T47D (cell line): Measurements from ENCODE around the gene WNT9B.
"Not testable (repeated sequence)": the region's sequence is repeated elsewhere in the genome, so short reads cannot be mapped to it uniquely, and the experiment has no call there.

ENCODE experiments used
- DNase-seq, 2 experiments: peaks; one replicate each; pipeline versions ENCODE4 v3.0.0 to v3.0.0-alpha.2; 2011 to 2012; ENCODE audit warnings: low read depth in 1 of 2, low spot score in 1 of 2
- JUND ChIP-seq: IDR thresholded peaks from 2 replicates; pipeline ENCODE4 v1.6.1; 2012; ENCODE audit warnings: low read depth
- in situ Hi-C: cut with HindIII; loops from 2 replicates; pipeline ENCODE4 v1.10.0; 2016; ENCODE audit warnings: low sequenced_read_pairs, low pct_unique_long_range_greater_than_20kb

WNT9B gene

GRCh38 chr17:46916623-46917022 is 65.2 kb downstream of the WNT9B start:
- in situ Hi-C loops = no loop called here
- no peak for TF ChIP-seq JUND

DNA sequence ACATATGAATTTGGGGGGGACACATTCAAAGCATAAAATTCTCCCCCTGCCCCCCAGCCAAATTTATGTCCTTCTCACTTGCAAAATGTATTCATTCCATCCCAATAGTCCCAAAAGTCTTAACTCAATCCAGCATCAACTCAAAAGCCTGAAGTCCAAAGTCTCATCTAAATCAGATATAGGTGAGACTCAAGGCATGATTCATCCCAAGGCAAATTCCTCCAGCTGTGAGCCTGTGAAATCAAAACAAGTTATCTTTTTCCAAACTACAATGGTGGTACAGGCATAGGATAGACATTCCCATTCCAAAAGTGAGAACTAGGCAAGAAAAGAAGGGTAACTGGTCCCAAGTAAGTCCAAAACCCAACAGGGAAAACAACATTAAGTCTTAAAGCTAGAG is 65.7 kb downstream of the WNT9B start:
- DNase-seq = no peak
- no peak for TF ChIP-seq JUND
- in situ Hi-C loops = no loop called here

More at GRCh38 chr17:46916623-46917022, 65.2 kb downstream of the WNT9B start:
- DNase-seq = no peak

DNA sequence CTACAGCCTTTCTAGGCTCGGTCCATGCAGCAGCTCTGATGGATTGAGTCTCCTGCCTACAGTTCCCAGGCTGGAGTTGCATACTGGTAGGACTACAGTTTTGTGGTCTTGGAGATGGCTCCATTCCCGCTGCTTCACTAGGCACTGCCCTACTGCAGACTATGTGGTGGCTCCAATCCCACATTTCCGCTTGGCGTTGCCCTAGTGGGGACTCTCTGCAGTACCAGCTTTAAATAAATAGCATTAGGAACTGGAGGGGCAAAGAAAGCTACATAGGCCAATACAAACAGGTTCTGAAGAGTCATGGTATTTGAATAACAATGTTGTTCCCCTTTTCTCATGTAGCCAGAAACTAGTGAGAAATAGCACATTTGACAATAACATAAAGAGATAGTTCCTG is 66.1 kb downstream of the WNT9B start:
- in situ Hi-C loops = no loop called here
- TF ChIP-seq JUND = no peak
- DNase-seq = no peak

DNA sequence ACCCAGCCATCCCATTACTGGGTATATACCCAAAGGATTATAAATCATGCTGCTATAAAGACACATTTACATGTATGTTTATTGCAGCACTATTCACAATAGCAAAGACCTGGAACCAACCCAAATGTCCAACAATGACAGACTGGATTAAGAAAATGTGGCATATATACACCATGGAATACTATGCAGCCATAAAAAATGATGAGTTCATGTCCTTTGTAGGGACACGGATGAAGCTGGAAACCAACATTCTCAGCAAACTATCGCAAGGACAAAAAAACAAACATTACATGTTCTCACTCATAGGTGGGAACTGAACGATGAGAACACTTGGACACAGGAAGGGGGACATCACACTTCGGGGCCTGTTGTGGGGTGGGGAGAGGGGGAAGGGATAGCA is 70.6 kb downstream of the WNT9B start:
- in situ Hi-C loops, DNase-seq: not testable (repeated sequence)

GRCh38 chr17:46922487-46922803 is 71.1 kb downstream of the WNT9B start:
- no peak for TF ChIP-seq JUND
- no peak for DNase-seq
- in situ Hi-C loops = no loop called here

GRCh38 chr17:46922804-46923635 is 71.6 kb downstream of the WNT9B start, which contains the start of gene GOSR2:
TSS of gene GOSR2 (plus strand) at chr17:46923160. CDS start at chr17:46923193, 33 bp downstream.
- in situ Hi-C loops = no loop called here
- no peak for TF ChIP-seq JUND
- peak; percentile 81 to 93 for DNase-seq

GRCh38 chr17:46925185-46925868 is 73.9 kb downstream of the WNT9B start:
- DNase-seq = no peak
- in situ Hi-C loops = no loop called here
- TF ChIP-seq JUND = no peak

DNA sequence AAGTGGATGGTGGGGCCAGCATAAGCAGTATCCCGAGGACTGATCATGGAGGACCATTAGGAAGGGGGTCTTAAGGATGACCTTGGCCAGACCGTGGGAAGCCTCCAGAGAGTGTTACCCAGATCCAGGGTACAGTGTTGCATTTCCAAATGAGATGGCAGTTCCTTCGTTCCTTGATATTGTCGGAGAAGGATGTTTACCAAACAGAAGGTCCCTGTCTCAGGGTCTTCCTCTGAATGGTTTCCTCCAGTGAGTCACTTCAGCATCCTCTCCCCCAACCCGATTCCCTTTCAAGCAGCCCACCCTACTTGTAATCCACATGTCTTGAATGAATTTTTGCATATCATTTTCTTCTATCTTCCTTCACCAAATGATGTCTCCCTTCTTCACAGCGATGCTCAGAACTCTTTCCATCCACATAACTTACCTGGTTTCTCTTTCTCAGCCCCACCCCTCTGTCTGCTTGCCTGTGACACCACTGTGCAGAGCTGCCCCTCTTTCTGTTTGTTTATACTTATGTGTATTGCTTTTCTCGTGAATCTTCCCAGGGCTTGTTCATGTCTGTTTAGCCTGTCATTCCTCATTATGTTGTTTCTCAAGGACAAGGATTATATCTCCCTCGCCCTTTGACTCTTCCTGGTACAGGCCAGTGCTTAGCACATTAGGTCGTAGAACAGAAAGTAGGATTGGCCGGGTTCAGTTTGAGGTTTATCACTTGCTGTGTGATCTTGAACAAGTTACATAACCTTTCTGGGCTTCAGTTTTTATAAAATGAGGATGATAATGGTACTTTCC is 77.3 kb downstream of the WNT9B start:
- TF ChIP-seq JUND = no peak
- no peak for DNase-seq
- in situ Hi-C loops = no loop called here

DNA sequence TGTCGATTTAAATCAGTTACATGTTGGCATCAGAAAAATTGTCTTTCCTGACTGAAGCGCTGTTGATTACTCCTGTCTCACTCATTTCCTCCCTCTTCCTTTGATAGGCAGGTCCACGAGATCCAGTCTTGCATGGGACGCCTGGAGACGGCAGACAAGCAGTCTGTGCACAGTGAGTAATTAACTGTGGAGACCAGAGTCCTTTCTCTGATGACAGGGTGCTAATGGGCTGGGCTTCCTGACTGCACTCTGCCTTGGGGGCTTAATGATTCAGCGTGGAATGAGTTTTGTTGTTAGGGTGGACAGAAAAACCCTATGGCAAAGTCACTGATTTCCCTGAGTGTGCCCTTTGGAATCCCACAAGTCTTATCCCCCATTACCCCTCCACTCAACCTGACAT is 78.0 kb downstream of the WNT9B start:
- in situ Hi-C loops = no loop called here
- TF ChIP-seq JUND = no peak
- no peak for DNase-seq

GRCh38 chr17:46930051-46930450 is 78.7 kb downstream of the WNT9B start:
- in situ Hi-C loops = no loop called here
- TF ChIP-seq JUND = no peak
- no peak for DNase-seq

DNA sequence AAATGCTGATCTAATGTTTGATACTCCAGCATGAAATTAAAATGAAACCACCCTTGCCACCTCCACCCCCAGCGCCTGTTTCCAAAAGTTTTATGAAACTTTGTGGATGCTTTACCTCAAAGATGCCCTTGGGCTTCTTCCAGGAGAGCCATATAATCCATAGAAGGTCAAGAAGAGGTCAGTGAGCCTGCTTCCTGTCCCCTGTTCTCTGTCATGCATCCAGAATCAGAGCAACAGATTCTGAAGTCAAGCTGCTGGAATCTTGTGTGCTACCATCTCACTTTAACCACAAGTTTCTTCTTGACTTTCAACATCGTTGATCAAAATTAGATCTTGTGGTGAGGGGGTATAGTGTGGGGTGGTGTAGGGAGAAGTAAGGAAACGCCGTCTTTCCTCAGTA is 80.2 kb downstream of the WNT9B start:
- no peak for DNase-seq
- in situ Hi-C loops = no loop called here
- no peak for TF ChIP-seq JUND

DNA sequence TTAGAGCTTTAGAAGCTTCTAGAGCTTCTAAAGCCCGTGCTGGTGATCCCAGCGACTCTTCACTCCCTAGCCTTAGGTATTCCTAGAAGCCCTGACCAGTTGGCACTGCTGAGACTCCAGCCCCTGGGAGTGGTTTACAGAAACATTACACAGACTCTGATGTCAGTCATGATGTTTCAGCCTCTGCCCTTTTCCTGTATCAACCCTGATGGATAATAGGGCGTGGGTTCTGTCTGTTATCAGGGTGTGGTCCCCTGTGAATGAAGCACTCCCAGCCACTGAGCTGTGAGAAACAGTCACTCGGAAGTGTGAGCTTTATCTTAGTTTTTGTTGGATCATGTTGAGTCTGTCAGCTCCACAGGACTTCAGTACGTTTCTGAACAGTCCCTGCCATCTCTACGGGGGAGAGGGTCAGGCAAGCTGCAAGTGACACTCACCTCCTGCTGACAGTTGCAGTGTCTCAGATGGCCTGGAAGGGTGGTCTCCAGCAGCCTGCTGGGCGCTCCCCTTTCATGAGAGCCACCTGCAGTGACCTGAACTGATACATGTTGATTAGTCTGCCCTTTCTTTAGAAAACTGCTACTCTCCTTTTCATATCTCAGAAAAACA is 84.4 kb downstream of the WNT9B start:
- DNase-seq = no peak
- TF ChIP-seq JUND = no peak
- in situ Hi-C loops = no loop called here
